OCI-LY3 (cell line): Measurements from ENCODE around the gene LRBA.

Experiments used
- CTCF ChIP-seq: fragments of 200-600, 300-600 bp; sonication (generic); IDR thresholded peaks from 2 replicates; pipeline ENCODE4 v1.5.1; 2014; ENCODE audit warnings: antibody characterized with exemption, low read length, low read depth
- EZH2phosphoT487 ChIP-seq: fragments of 200-600 bp; shearing (Covaris generic); IDR thresholded peaks from 2 replicates; pipeline ENCODE4 v1.6.1; 2018; ENCODE audit warnings: antibody characterized with exemption, mixed run types, low read depth

GRCh38 chr4:150381036-150381435, 634.0 kb downstream of the LRBA start:
- TF ChIP-seq CTCF (no peak), EZH2phosphoT487 (no peak)
